Dermis microvascular lymphatic vessel endothelial cell (primary cell): ENCODE measurements around the gene ARMC3. TPM values are rescaled to one million over a fixed set of nuclear protein-coding genes. Genes with fewer than 3 reads are reported as not detected.
"Not testable (repeated sequence)": the region's sequence is repeated elsewhere in the genome, so short reads cannot be mapped to it uniquely, and the experiment has no call there.

Experiments
- DNase-seq, 2 donors: peaks; one replicate each; pipeline versions ENCODE4 v3.0.0 to v3.0.0-alpha.2; 2010; ENCODE audit warnings: low read depth in 2 of 2
- total RNA-seq: library from RNA; depleted of rRNA; stranded (reverse); fragments of >200 nt; gene quantifications from 2 replicates; pipeline ENCODE4 v1.2.1, GENCODE V29; 2014

ARMC3 gene
- total RNA-seq, 1 donor from 2014 or later: not detected

GRCh38 chr10:22925088-22925487 lies 2.8 kb upstream of the ARMC3 start:
- no peak for DNase-seq

GRCh38 chr10:22927166-22927565 lies 687 bp upstream of the ARMC3 start:
- DNase-seq: no peak

GRCh38 chr10:22929053-22929452 lies 1.2 kb downstream of the ARMC3 start:
- DNase-seq: not testable (repeated sequence)

GRCh38 chr10:22931948-22932347 lies 4.1 kb downstream of the ARMC3 start:
- DNase-seq: peak in 1 of 2 donors; percentile 38

GRCh38 chr10:22932626-22933370 lies 4.9 kb downstream of the ARMC3 start:
- DNase-seq: no peak

- no peak for DNase-seq
Observed at GRCh38 chr10:22934726-22935125, 6.9 kb downstream of the ARMC3 start.

GRCh38 chr10:22942437-22942836 lies 14.6 kb downstream of the ARMC3 start:
- DNase-seq: no peak

GRCh38 chr10:22945934-22946673 lies 18.3 kb downstream of the ARMC3 start:
- no peak for DNase-seq

- no peak for DNase-seq
Observed at GRCh38 chr10:22954970-22955369, 27.1 kb downstream of the ARMC3 start.

- no peak for DNase-seq
Observed at GRCh38 chr10:22958338-22958737, 30.5 kb downstream of the ARMC3 start.

GRCh38 chr10:22959292-22959691 lies 31.4 kb downstream of the ARMC3 start:
- DNase-seq: no peak

GRCh38 chr10:22959950-22960349 lies 32.1 kb downstream of the ARMC3 start:
- DNase-seq: no peak

GRCh38 chr10:22962817-22963216 lies 35.0 kb downstream of the ARMC3 start:
- DNase-seq: no peak

GRCh38 chr10:22969704-22970103 lies 41.9 kb downstream of the ARMC3 start:
- no peak for DNase-seq

GRCh38 chr10:22976534-22976933 lies 48.7 kb downstream of the ARMC3 start:
- no peak for DNase-seq

- no peak for DNase-seq
Observed at GRCh38 chr10:22977751-22978150, 49.9 kb downstream of the ARMC3 start.

GRCh38 chr10:22978287-22978686 lies 50.4 kb downstream of the ARMC3 start:
- DNase-seq: no peak

- no peak for DNase-seq
Observed at GRCh38 chr10:22978918-22979317, 51.1 kb downstream of the ARMC3 start.

GRCh38 chr10:22980822-22981221 lies 53.0 kb downstream of the ARMC3 start:
- no peak for DNase-seq

GRCh38 chr10:22984066-22984465 lies 56.2 kb downstream of the ARMC3 start:
- peak in 1 of 2 donors; percentile 10 for DNase-seq

- peak; percentile 30 to 46 for DNase-seq
Observed at GRCh38 chr10:22986771-22987542, 59.1 kb downstream of the ARMC3 start.
